IMR-90 (cell line): ENCODE measurements around the gene PRF1.

ENCODE experiments used
- CTCF ChIP-seq: conservative IDR thresholded peaks from 2 replicates; pipeline ENCODE4 v1.5.1; 2012; ENCODE audit warnings: mild to moderate bottlenecking, low read depth, low read length, improper control_type of control experiment
- FOS ChIP-seq: fragments of 150-350 bp; IDR thresholded peaks from 2 replicates; pipeline ENCODE4 v1.6.1; 2016; ENCODE audit warnings: low read depth, low read length
- POLR2A ChIP-seq: IDR thresholded peaks from 2 replicates; pipeline ENCODE4 v1.6.1; 2012; ENCODE audit warnings: mild to moderate bottlenecking, low read depth, low read length
- RAD21 ChIP-seq: IDR thresholded peaks from 2 replicates; pipeline ENCODE4 v1.6.1; 2012; ENCODE audit warnings: low read length, improper control_type of control experiment
- RFX5 ChIP-seq: IDR thresholded peaks from 2 replicates; pipeline ENCODE4 v1.8.0; 2012; ENCODE audit warnings: low read depth, mild to moderate bottlenecking, low read length, moderate library complexity
- USF2 ChIP-seq: fragments of 150-350 bp; IDR thresholded peaks from 2 replicates; pipeline ENCODE4 v1.6.1; 2017; ENCODE audit warnings: mild to moderate bottlenecking, antibody characterized with exemption, low read length, low read depth

GRCh38 chr10:70599791-70600190 is 2.8 kb downstream of the PRF1 start:
- TF ChIP-seq CTCF (no peak), POLR2A (no peak), RAD21 (no peak), RFX5 (no peak), USF2 (no peak), FOS (no peak)
